Measurements from ENCODE around the gene CIDEC. TPM values are rescaled to one million over a fixed set of nuclear protein-coding genes. Genes with fewer than 3 reads are reported as not detected.

The CIDEC gene
- polyA plus RNA-seq, 3 donors, result 0.08 TPM; not detected in 2

DNA sequence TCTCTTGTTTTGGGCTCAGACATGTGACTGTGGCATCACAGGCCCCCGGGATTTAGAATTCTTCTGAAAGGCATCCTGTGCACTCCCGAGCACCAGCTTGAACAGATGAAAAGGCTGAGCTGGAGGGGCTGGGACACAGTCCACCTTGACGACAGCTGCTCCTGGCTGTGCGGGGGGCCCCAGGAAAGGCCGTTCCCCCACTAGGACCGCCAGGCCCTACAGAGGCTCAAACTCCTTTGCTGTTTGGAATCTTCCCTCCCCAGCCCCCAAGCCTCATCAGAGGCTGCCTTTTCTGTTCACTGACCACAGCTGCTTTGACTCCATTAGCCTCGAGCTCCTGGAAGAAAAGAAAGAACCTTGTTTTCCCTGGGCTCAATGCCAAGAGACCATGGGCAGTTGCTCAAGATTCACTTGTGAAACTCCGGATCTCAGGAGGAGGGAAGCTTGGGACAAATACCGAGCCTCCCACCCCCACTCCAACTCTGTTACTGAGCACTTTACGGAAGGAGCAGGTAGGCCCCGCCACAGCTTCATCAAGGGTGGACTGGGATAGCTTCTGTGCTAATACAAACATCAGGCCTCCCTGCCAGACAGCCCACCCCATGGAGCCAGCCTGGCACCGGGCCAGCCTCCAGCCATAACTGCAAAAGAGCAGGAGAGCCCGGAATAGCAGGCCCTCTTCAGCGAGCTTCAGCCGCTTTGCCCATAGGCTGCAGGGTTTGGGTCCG is 15.7 kb downstream of the CIDEC start:
- Histone ChIP-seq H3K4me1 (ENCODE audit: control insufficient read depth in 1 of 2, insufficient read depth in 2 of 2, low read length in 2 of 2) (peaks cover 30 to 33% of the 10 kb centered on the region in 2 donors), H3K9me3 (replicated peaks in 1 of 2; ENCODE audit: control insufficient read depth in 1 of 2, insufficient read depth in 1 of 2, low read length in 2 of 2) (no peaks in the 10 kb centered on the region), H3K79me2 (ENCODE audit: insufficient read depth, low read length) (no peaks in the 10 kb centered on the region), H3K36me3 (replicated peaks in 1 of 2; ENCODE audit: control insufficient read depth in 1 of 2, insufficient read depth in 2 of 2, low read length in 2 of 2) (no peaks in the 10 kb centered on the region), H3K4me3 (replicated peaks in 1 of 3; ENCODE audit: low read depth in 2 of 3, low read length in 3 of 3) (peak overlapping the region in 2 of 3 experiments; percentile 5 to 60), H3K27ac (ENCODE audit: low read depth in 1 of 2, low read length in 2 of 2) (peak overlapping the region; percentile 53 to 58), H3K9ac (ENCODE audit: insufficient read depth, low read length, poor library complexity, severe bottlenecking) (peak overlapping the region; percentile 43), H2AFZ (ENCODE audit: insufficient read depth, low read depth, low read length, poor library complexity, severe bottlenecking) (peak overlapping the region; percentile 77), H4K20me1 (ENCODE audit: insufficient read depth, low read length) (no peaks in the 10 kb centered on the region), H3K4me2 (replicated peaks; ENCODE audit: extremely low read depth, low read length, poor library complexity, severe bottlenecking) (peak overlapping the region; percentile 57), H3K27me3 (ENCODE audit: control insufficient read depth in 2 of 2, insufficient read depth in 2 of 2, low read length in 2 of 2) (no peaks in the 10 kb centered on the region)
- Mint-ChIP-seq H3K27me3 (ENCODE audit: low read depth in 3 of 3) (peaks cover 2 to 9% (median 7%) of the 10 kb centered on the region in 3 donors), H3K4me1 (peaks cover 27% of the 10 kb centered on the region), H3K27ac (peak overlapping the region in 6 of 7 donors; percentile 70 to 82 (median 76)), H3K36me3 (no peaks in the 10 kb centered on the region), H3K4me3 (peak overlapping the region; percentile 65 to 81), H3K9me3 (no peaks in the 10 kb centered on the region)
- DNase-seq, result peak in 2 of 3 donors; percentile 40 to 46
- WGBS (ENCODE audit: insufficient coverage), result 36% methylated on average over 11 of the region's 16 CpGs
- TF ChIP-seq, protein P1, sequence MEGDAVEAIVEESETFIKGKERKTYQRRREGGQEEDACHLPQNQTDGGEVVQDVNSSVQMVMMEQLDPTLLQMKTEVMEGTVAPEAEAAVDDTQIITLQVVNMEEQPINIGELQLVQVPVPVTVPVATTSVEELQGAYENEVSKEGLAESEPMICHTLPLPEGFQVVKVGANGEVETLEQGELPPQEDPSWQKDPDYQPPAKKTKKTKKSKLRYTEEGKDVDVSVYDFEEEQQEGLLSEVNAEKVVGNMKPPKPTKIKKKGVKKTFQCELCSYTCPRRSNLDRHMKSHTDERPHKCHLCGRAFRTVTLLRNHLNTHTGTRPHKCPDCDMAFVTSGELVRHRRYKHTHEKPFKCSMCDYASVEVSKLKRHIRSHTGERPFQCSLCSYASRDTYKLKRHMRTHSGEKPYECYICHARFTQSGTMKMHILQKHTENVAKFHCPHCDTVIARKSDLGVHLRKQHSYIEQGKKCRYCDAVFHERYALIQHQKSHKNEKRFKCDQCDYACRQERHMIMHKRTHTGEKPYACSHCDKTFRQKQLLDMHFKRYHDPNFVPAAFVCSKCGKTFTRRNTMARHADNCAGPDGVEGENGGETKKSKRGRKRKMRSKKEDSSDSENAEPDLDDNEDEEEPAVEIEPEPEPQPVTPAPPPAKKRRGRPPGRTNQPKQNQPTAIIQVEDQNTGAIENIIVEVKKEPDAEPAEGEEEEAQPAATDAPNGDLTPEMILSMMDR (IDR thresholded peaks at IDR 0.05), result no peak
- intact Hi-C loops (cut with micrococcal nuclease), result no loop called here

- Mint-ChIP-seq H3K4me3 (peak overlapping the region; percentile 52 to 81), H3K27me3 (ENCODE audit: low read depth in 3 of 3) (peaks cover 2 to 6% (median 6%) of the 10 kb centered on the region in 3 donors), H3K9me3 (peaks cover 0 to 2% (median 0%) of the 10 kb centered on the region in 7 donors), H3K36me3 (no peaks in the 10 kb centered on the region), H3K4me1 (peaks cover 25% of the 10 kb centered on the region), H3K27ac (no peak overlapping the region)
- WGBS (ENCODE audit: insufficient coverage), result 72% methylated on average over 16 of the region's 22 CpGs
- H3K9me3 ChIP-seq (replicated peaks in 1 of 2; ENCODE audit: control insufficient read depth in 1 of 2, insufficient read depth in 1 of 2, low read length in 2 of 2), result no peaks in the 10 kb centered on the region
- H2AFZ ChIP-seq (ENCODE audit: insufficient read depth, low read depth, low read length, poor library complexity, severe bottlenecking), result peak overlapping the region; percentile 91
- peak overlapping the region; percentile 71 for H3K9ac ChIP-seq (ENCODE audit: insufficient read depth, low read length, poor library complexity, severe bottlenecking)
- no peak for DNase-seq
- H3K27ac ChIP-seq (ENCODE audit: low read depth in 1 of 2, low read length in 2 of 2), result no peak overlapping the region
- H3K4me2 ChIP-seq (replicated peaks; ENCODE audit: extremely low read depth, low read length, poor library complexity, severe bottlenecking), result peak overlapping the region; percentile 83
- H3K4me1 ChIP-seq (ENCODE audit: control insufficient read depth in 1 of 2, insufficient read depth in 2 of 2, low read length in 2 of 2), result peaks cover 30 to 33% of the 10 kb centered on the region in 2 donors
- no peaks in the 10 kb centered on the region for H4K20me1 ChIP-seq (ENCODE audit: insufficient read depth, low read length)
- H3K79me2 ChIP-seq (ENCODE audit: insufficient read depth, low read length), result no peaks in the 10 kb centered on the region
- H3K36me3 ChIP-seq (replicated peaks in 1 of 2; ENCODE audit: control insufficient read depth in 1 of 2, insufficient read depth in 2 of 2, low read length in 2 of 2), result no peaks in the 10 kb centered on the region
- TF ChIP-seq, protein P1 (IDR thresholded peaks at IDR 0.05), result no peak
- H3K27me3 ChIP-seq (ENCODE audit: control insufficient read depth in 2 of 2, insufficient read depth in 2 of 2, low read length in 2 of 2), result no peaks in the 10 kb centered on the region
- peak overlapping the region; percentile 32 to 73 (median 42) for H3K4me3 ChIP-seq (replicated peaks in 1 of 3; ENCODE audit: low read depth in 2 of 3, low read length in 3 of 3)
- intact Hi-C loops (cut with micrococcal nuclease), result no loop called here
These were observed 16.8 kb downstream of the CIDEC start for GRCh38 chr3:9863058-9863772.

All from CD14-positive monocyte (primary cell).